Neural cell (in vitro differentiated cells): ENCODE measurements around the gene SNCA.

Experiments used
- EP300 ChIP-seq: fragments of 450-650 bp; conservative IDR thresholded peaks from 2 replicates; pipeline ENCODE4 v1.6.1; 2014; ENCODE audit warnings: antibody characterized with exemption, mild to moderate bottlenecking, moderate library complexity; ENCODE audit not compliant: poor library complexity, severe bottlenecking
- POLR2AphosphoS5 ChIP-seq: IDR thresholded peaks from 2 replicates; pipeline ENCODE4 v1.6.1; 2012
- SMC3 ChIP-seq: fragments of 450-650 bp; conservative IDR thresholded peaks from 2 replicates; pipeline ENCODE4 v1.6.1; 2014; ENCODE audit warnings: antibody characterized with exemption, mild to moderate bottlenecking, moderate library complexity; ENCODE audit not compliant: poor library complexity
- TAF1 ChIP-seq: IDR thresholded peaks from 2 replicates; pipeline ENCODE4 v1.6.1; 2012; ENCODE audit warnings: low read depth
- TF ChIP-seq, protein P1 (sequence below): fragments of 450-650 bp; IDR thresholded peaks from 2 replicates; pipeline ENCODE4 v1.5.1; 2014; ENCODE audit warnings: antibody characterized with exemption, mild to moderate bottlenecking, moderate library complexity; ENCODE audit not compliant: poor library complexity, severe bottlenecking
- TF ChIP-seq, protein P2 (sequence below): IDR thresholded peaks from 2 replicates; pipeline ENCODE4 v1.6.1; 2012; ENCODE audit warnings: borderline replicate concordance

DNA sequence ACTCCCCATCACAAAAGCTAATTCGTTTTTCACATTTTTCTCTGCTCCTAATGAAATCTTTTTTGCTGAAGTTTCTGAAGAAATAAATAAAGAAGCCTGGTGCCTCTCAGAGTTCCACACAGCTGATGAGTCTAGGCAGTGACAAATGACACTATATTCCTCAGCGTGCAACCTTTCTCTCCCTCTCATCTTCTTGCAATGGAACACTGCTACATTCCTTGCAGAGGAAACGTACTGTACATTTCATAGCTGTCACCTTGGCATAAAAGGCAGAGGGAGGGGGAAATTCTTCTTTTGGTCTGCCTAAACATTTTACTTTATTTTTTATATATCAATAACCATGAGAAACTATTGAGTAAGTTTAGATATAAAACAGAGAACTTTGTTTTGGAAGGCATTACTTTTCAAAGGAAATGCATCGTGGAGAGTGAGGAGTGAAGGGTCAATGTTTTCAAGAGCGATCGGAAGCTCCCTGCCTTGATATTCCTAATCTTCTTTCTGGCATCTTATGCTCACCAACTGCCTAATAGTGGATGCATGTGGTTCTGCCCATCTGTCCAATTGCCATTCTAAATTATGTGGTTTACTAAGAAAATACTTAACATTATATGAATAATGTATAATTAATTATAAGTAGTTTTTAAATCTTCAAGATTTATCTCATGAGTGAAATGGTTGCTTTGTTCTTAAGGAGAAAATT, 29.4 kb downstream of the SNCA start:
- TF ChIP-seq, protein P1, sequence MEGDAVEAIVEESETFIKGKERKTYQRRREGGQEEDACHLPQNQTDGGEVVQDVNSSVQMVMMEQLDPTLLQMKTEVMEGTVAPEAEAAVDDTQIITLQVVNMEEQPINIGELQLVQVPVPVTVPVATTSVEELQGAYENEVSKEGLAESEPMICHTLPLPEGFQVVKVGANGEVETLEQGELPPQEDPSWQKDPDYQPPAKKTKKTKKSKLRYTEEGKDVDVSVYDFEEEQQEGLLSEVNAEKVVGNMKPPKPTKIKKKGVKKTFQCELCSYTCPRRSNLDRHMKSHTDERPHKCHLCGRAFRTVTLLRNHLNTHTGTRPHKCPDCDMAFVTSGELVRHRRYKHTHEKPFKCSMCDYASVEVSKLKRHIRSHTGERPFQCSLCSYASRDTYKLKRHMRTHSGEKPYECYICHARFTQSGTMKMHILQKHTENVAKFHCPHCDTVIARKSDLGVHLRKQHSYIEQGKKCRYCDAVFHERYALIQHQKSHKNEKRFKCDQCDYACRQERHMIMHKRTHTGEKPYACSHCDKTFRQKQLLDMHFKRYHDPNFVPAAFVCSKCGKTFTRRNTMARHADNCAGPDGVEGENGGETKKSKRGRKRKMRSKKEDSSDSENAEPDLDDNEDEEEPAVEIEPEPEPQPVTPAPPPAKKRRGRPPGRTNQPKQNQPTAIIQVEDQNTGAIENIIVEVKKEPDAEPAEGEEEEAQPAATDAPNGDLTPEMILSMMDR, result no peak
- TF ChIP-seq, protein P2, sequence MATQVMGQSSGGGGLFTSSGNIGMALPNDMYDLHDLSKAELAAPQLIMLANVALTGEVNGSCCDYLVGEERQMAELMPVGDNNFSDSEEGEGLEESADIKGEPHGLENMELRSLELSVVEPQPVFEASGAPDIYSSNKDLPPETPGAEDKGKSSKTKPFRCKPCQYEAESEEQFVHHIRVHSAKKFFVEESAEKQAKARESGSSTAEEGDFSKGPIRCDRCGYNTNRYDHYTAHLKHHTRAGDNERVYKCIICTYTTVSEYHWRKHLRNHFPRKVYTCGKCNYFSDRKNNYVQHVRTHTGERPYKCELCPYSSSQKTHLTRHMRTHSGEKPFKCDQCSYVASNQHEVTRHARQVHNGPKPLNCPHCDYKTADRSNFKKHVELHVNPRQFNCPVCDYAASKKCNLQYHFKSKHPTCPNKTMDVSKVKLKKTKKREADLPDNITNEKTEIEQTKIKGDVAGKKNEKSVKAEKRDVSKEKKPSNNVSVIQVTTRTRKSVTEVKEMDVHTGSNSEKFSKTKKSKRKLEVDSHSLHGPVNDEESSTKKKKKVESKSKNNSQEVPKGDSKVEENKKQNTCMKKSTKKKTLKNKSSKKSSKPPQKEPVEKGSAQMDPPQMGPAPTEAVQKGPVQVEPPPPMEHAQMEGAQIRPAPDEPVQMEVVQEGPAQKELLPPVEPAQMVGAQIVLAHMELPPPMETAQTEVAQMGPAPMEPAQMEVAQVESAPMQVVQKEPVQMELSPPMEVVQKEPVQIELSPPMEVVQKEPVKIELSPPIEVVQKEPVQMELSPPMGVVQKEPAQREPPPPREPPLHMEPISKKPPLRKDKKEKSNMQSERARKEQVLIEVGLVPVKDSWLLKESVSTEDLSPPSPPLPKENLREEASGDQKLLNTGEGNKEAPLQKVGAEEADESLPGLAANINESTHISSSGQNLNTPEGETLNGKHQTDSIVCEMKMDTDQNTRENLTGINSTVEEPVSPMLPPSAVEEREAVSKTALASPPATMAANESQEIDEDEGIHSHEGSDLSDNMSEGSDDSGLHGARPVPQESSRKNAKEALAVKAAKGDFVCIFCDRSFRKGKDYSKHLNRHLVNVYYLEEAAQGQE, result no peak
- TF ChIP-seq SMC3, result no peak
- TF ChIP-seq TAF1, result no peak
- TF ChIP-seq EP300, result no peak
- TF ChIP-seq POLR2AphosphoS5, result no peak
